ENCODE data around the gene SOX6.

Gene SOX6

DNA sequence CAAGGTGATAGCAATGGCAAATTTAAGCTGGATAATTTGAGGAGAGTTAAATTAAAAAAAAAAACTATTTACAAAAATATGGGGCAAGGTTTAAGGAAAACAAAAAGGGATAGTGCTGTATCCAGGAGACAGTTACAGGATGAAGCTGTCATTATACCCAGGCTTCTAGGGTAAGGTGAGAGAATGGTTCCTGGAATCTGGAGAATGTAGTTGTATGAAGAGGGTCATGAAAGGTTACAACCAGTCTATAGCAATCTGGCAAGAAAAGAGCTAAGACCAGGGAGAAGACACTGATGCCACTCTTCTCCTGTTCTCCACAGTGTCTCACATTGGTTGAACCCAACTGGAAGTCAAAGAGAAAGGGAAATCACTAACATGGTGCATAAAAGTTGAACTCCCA lies 144.9 kb downstream of the SOX6 start:
- no peak for ATAC-seq (replicated peaks)
- Mint-ChIP-seq H3K4me3 (no peak overlapping the region), H3K9me3 (peaks cover 5 to 16% of the 10 kb centered on the region in 2 donors), H3K27me3 (no peaks in the 10 kb centered on the region), H3K4me1 (ENCODE audit: low read depth in 2 of 2) (no peaks in the 10 kb centered on the region), H3K27ac (no peak overlapping the region), H3K36me3 (ENCODE audit: insufficient read depth) (peaks cover 3% of the 10 kb centered on the region)
- no peak for DNase-seq

- no peaks in the 10 kb centered on the region for H3K4me1 Mint-ChIP-seq (ENCODE audit: low read depth in 2 of 2)
- no peak for ATAC-seq (replicated peaks)
- DNase-seq, result no peak
- H3K36me3 Mint-ChIP-seq (ENCODE audit: insufficient read depth), result no peaks in the 10 kb centered on the region
- H3K9me3 Mint-ChIP-seq, result peaks cover 0 to 7% of the 10 kb centered on the region in 2 donors
- H3K27ac Mint-ChIP-seq, result no peak overlapping the region
- no peak overlapping the region for H3K4me3 Mint-ChIP-seq
- no peaks in the 10 kb centered on the region for H3K27me3 Mint-ChIP-seq
Measured at GRCh38 chr11:16204261-16204660, 152.1 kb downstream of the SOX6 start.

DNA sequence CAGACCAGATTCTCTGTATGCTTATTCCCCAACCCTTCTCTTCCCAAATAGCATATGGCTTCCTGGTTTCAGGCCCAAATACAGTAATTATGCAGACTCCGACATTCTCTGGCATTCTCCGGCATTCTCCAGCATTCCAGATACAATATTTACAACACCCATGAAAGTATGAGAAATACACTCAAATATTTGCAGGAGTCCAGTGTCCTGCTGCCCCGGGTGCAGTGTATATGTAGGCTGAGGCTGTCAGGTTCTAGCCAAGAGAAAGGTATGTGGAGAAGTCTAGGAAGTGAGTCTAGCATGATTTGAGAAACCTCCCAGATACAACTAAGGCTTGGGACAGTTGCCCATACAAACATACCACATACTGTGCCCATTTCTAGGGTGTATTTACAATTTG lies 160.7 kb downstream of the SOX6 start:
- peaks cover 0 to 5% of the 10 kb centered on the region in 2 donors for H3K9me3 Mint-ChIP-seq
- no peak overlapping the region for H3K4me3 Mint-ChIP-seq
- ATAC-seq (replicated peaks) (no peak), DNase-seq (no peak)
- H3K36me3 Mint-ChIP-seq (ENCODE audit: insufficient read depth), result no peaks in the 10 kb centered on the region
- H3K27me3 Mint-ChIP-seq, result no peaks in the 10 kb centered on the region
- H3K27ac Mint-ChIP-seq, result no peak overlapping the region
- no peaks in the 10 kb centered on the region for H3K4me1 Mint-ChIP-seq (ENCODE audit: low read depth in 2 of 2)

DNA sequence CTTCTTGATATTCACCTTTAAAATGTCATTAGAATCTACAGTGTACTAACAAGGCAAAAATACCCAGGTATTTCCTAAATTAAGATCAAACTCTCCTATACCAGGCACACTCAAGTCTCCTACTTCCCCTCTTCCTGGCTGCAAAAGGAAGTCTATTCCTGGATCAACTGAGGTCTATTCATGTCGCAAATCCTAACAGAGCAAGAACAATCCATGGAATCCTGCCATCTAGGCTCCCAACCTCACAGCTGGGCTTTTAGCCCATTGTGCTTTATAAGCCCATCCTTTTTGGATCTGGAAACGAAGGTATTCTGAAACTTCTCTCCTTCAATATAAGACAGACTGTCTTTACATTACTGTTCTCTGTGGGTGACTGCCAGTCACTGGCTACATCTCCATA lies 161.8 kb downstream of the SOX6 start:
- no peaks in the 10 kb centered on the region for H3K4me1 Mint-ChIP-seq (ENCODE audit: low read depth in 2 of 2)
- no peak for ATAC-seq (replicated peaks)

DNA sequence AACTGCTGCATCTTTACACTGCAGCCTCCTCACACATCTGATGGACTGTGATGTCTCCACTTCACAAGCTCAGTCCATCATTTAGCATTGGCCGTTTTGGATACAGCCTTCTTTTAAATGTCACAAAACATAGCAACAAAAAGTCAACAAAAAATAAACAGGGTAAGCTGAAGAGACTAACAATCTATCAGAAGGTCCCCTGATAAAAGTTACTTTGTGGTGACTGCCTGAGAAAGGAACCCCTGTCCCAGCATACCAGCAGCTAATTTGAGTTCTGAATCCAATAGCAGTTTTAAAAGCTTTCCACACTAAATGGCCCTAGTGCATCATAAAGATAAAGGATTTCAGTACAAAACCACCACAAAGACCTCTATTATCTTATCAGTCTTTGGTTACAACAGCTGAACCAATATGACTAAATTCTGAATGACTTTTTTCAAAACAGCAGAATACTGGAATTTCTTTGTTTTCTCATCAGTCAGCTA lies 162.4 kb downstream of the SOX6 start:
- DNase-seq (no peak), ATAC-seq (replicated peaks) (no peak)
- H3K4me1 Mint-ChIP-seq (ENCODE audit: low read depth in 2 of 2), result no peaks in the 10 kb centered on the region
- peaks cover 0 to 8% of the 10 kb centered on the region in 2 donors for H3K9me3 Mint-ChIP-seq
- H3K4me3 Mint-ChIP-seq, result no peak overlapping the region
- H3K36me3 Mint-ChIP-seq (ENCODE audit: insufficient read depth), result no peaks in the 10 kb centered on the region
- H3K27me3 Mint-ChIP-seq, result no peaks in the 10 kb centered on the region
- no peak overlapping the region for H3K27ac Mint-ChIP-seq

More for the DNA sequence above, 161.8 kb downstream of the SOX6 start:
- H3K4me3 Mint-ChIP-seq, result no peak overlapping the region
- no peaks in the 10 kb centered on the region for H3K27me3 Mint-ChIP-seq
- no peaks in the 10 kb centered on the region for H3K36me3 Mint-ChIP-seq (ENCODE audit: insufficient read depth)
- peaks cover 0 to 5% of the 10 kb centered on the region in 2 donors for H3K9me3 Mint-ChIP-seq
- no peak for DNase-seq
- no peak overlapping the region for H3K27ac Mint-ChIP-seq

DNA sequence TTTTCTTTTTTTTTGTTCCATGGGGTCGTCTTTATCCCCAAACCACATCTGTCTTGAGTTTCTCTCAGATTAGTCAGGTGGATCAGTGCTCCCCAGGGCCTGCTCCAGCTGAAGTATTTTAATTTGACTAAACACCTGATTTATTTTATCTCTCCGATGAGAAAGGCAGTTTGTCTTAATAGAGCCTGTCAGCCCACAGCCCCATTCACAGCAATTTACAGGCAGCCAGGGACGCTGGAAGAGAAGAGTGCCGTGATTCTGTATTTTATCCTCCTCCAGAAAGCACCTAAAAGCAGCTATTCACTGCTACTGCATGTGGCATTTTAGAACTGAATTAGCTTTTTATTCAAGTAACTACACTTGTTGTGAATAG lies 164.5 kb downstream of the SOX6 start:
- Mint-ChIP-seq H3K4me1 (ENCODE audit: low read depth in 2 of 2) (no peaks in the 10 kb centered on the region), H3K9me3 (peaks cover 0 to 8% of the 10 kb centered on the region in 2 donors), H3K4me3 (no peak overlapping the region), H3K27ac (no peak overlapping the region), H3K36me3 (ENCODE audit: insufficient read depth) (no peaks in the 10 kb centered on the region), H3K27me3 (no peaks in the 10 kb centered on the region)
- DNase-seq, result no peak
- no peak for ATAC-seq (replicated peaks)

GRCh38 chr11:16191212-16191867 lies 165.0 kb downstream of the SOX6 start:
- H3K4me3 Mint-ChIP-seq, result no peak overlapping the region
- no peak for DNase-seq
- no peaks in the 10 kb centered on the region for H3K4me1 Mint-ChIP-seq (ENCODE audit: low read depth in 2 of 2)
- no peaks in the 10 kb centered on the region for H3K27me3 Mint-ChIP-seq
- ATAC-seq (replicated peaks), result no peak
- H3K36me3 Mint-ChIP-seq (ENCODE audit: insufficient read depth), result no peaks in the 10 kb centered on the region
- H3K9me3 Mint-ChIP-seq, result peaks cover 0 to 8% of the 10 kb centered on the region in 2 donors
- no peak overlapping the region for H3K27ac Mint-ChIP-seq

- Mint-ChIP-seq H3K36me3 (ENCODE audit: insufficient read depth) (no peaks in the 10 kb centered on the region), H3K4me1 (ENCODE audit: low read depth in 2 of 2) (no peaks in the 10 kb centered on the region), H3K27ac (no peak overlapping the region), H3K27me3 (no peaks in the 10 kb centered on the region), H3K9me3 (peaks cover 0 to 6% of the 10 kb centered on the region in 2 donors), H3K4me3 (no peak overlapping the region)
- DNase-seq (no peak), ATAC-seq (replicated peaks) (no peak)
Measured at GRCh38 chr11:16186680-16187079, 169.7 kb downstream of the SOX6 start.

DNA sequence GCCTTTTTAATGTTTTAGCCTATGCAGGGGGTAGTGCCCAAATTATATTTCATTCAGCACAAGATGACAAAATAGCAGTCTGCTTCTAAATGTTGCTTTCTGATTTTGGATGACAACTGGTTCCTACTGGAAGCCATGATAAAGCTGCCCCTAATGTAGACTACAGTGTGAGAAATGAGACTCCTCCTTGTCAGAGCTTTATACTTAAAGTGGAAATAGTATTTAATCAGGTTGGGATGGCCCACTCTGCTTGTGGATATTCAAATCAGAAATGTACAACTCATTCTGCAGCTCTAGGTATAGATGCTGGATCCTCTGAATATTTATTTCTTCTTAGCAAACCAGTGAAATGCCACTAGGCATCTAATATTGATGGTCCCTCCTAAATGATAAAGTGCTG lies 171.3 kb downstream of the SOX6 start:
- Mint-ChIP-seq H3K9me3 (peaks cover 0 to 6% of the 10 kb centered on the region in 2 donors), H3K4me3 (no peak overlapping the region), H3K4me1 (ENCODE audit: low read depth in 2 of 2) (no peaks in the 10 kb centered on the region), H3K27ac (no peak overlapping the region), H3K36me3 (ENCODE audit: insufficient read depth) (no peaks in the 10 kb centered on the region), H3K27me3 (no peaks in the 10 kb centered on the region)
- ATAC-seq (replicated peaks) (no peak), DNase-seq (no peak)

DNA sequence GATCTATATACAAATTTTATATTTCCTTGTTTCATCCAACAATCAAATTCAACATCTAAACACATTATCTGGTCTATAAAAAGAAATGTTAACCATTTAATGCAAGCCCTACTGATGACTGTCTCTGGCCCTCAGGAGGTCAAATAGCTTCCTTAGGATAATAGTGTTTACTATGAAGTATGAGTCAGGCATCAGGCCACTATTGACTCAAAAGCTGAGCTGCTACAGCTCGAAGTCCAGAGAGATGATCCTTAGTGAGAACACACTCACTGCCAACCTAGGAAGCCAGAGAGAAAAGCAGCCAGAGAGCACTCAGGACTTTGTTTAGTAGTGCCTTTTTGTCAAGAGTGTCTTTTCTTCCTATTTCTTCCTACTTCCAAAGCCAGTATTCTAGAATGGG lies 171.8 kb downstream of the SOX6 start:
- peaks cover 0 to 6% of the 10 kb centered on the region in 2 donors for H3K9me3 Mint-ChIP-seq
- H3K4me3 Mint-ChIP-seq, result no peak overlapping the region
- H3K27me3 Mint-ChIP-seq, result no peaks in the 10 kb centered on the region
- H3K36me3 Mint-ChIP-seq (ENCODE audit: insufficient read depth), result no peaks in the 10 kb centered on the region
- no peaks in the 10 kb centered on the region for H3K4me1 Mint-ChIP-seq (ENCODE audit: low read depth in 2 of 2)
- ATAC-seq (replicated peaks) (no peak), DNase-seq (no peak)
- H3K27ac Mint-ChIP-seq, result no peak overlapping the region

- no peak for ATAC-seq (replicated peaks)
- H3K27me3 Mint-ChIP-seq, result no peaks in the 10 kb centered on the region
- H3K27ac Mint-ChIP-seq, result no peak overlapping the region
- no peaks in the 10 kb centered on the region for H3K4me1 Mint-ChIP-seq (ENCODE audit: low read depth in 2 of 2)
- DNase-seq, result no peak
- H3K36me3 Mint-ChIP-seq (ENCODE audit: insufficient read depth), result no peaks in the 10 kb centered on the region
- H3K4me3 Mint-ChIP-seq, result no peak overlapping the region
- H3K9me3 Mint-ChIP-seq, result peaks cover 0 to 3% of the 10 kb centered on the region in 2 donors
Measured at GRCh38 chr11:16182553-16182952, 173.8 kb downstream of the SOX6 start.

GRCh38 chr11:16180868-16181267 lies 175.5 kb downstream of the SOX6 start:
- H3K9me3 Mint-ChIP-seq, result no peaks in the 10 kb centered on the region
- no peak for ATAC-seq (replicated peaks)
- no peak for DNase-seq
- no peaks in the 10 kb centered on the region for H3K4me1 Mint-ChIP-seq (ENCODE audit: low read depth in 2 of 2)
- H3K4me3 Mint-ChIP-seq, result no peak overlapping the region
- no peaks in the 10 kb centered on the region for H3K36me3 Mint-ChIP-seq (ENCODE audit: insufficient read depth)
- no peaks in the 10 kb centered on the region for H3K27me3 Mint-ChIP-seq
- H3K27ac Mint-ChIP-seq, result no peak overlapping the region

DNA sequence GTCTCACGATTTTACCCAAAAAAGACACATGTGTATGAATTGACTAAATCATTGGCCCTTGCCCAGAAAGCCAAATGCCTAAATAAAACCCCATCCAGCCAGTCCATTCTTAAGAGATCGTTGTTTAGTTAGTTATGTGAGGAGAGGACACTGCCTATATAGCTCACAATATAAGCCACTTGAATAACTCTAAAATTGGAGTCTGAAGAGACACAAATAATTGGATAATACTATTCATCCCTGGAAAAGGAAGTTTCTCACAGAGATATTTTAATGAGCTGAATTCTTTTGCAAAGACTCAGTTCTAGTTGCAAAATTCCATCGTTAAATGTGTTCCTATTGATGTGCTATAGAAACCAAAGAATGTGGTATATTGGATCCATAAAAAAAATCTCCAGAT lies 176.7 kb downstream of the SOX6 start:
- no peak overlapping the region for H3K4me3 Mint-ChIP-seq
- no peak overlapping the region for H3K27ac Mint-ChIP-seq
- no peaks in the 10 kb centered on the region for H3K27me3 Mint-ChIP-seq
- DNase-seq (no peak), ATAC-seq (replicated peaks) (no peak)
- no peaks in the 10 kb centered on the region for H3K4me1 Mint-ChIP-seq (ENCODE audit: low read depth in 2 of 2)
- no peaks in the 10 kb centered on the region for H3K36me3 Mint-ChIP-seq (ENCODE audit: insufficient read depth)
- H3K9me3 Mint-ChIP-seq, result no peaks in the 10 kb centered on the region

DNA sequence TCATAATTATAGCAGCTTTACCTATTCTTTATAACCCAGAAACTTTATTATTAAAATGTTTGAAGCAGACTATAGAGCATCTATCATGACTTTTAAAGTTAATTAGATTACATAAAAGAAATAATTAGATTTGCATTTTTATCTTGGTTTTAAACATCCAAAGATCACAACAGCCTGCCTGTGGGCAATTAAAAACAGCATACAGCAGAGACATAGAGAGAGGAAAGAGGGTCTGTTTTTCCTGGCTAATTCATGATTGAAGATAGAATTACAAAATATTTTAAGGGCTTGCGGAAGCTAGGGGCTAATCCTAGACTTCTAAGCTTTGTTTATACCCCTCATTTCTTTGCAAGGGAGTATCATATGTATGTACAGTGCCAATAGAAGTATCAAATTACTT lies 178.1 kb downstream of the SOX6 start:
- no peaks in the 10 kb centered on the region for H3K27me3 Mint-ChIP-seq
- no peaks in the 10 kb centered on the region for H3K4me1 Mint-ChIP-seq (ENCODE audit: low read depth in 2 of 2)
- ATAC-seq (replicated peaks) (no peak), DNase-seq (no peak)
- H3K36me3 Mint-ChIP-seq (ENCODE audit: insufficient read depth), result no peaks in the 10 kb centered on the region
- no peak overlapping the region for H3K4me3 Mint-ChIP-seq
- H3K27ac Mint-ChIP-seq, result no peak overlapping the region
- no peaks in the 10 kb centered on the region for H3K9me3 Mint-ChIP-seq

DNA sequence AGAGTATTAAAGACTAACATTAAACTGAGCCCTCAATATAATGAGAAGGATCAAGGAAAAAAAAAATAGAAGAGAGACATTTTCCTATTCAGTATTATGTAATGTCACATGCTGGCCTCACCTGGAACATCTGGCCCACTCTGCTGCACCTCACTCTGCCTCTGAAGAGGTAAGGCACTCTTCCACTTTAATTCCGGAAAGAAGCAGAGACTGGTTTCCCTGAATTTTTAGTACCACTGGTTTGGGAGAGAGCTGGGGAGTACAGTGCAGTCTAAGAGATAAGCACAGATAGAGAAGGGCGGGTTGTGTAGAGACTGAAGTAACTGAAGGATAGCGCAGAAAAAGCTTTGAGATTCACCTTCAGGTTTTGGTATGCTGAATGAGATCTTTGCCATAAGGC lies 178.7 kb downstream of the SOX6 start:
- Mint-ChIP-seq H3K4me3 (no peak overlapping the region), H3K36me3 (ENCODE audit: insufficient read depth) (no peaks in the 10 kb centered on the region), H3K9me3 (no peaks in the 10 kb centered on the region), H3K4me1 (ENCODE audit: low read depth in 2 of 2) (no peaks in the 10 kb centered on the region), H3K27me3 (no peaks in the 10 kb centered on the region), H3K27ac (no peak overlapping the region)
- ATAC-seq (replicated peaks) (no peak), DNase-seq (no peak)

Measured in effector memory CD8-positive, alpha-beta T cell (primary cell).